Endodermal cell (in vitro differentiated cells): ENCODE data around the gene HS6ST1. TPM values are rescaled to one million over a fixed set of nuclear protein-coding genes. Genes with fewer than 3 reads are reported as not detected.

ENCODE experiments used
- DNase-seq: peaks from one replicate; pipeline ENCODE4 v3.0.0-alpha.2; 2017
- H3K27ac ChIP-seq: 2 replicates; pipeline ENCODE4 v1.5.1; 2013; ENCODE audit warnings: mild to moderate bottlenecking, low read depth, low read length, moderate library complexity
- H3K27me3 ChIP-seq: 2 replicates; pipeline ENCODE4 v1.6.1; 2013; ENCODE audit warnings: mild to moderate bottlenecking, low read length, moderate library complexity; ENCODE audit not compliant: insufficient read depth, control insufficient read depth, poor library complexity, severe bottlenecking
- H3K36me3 ChIP-seq: 2 replicates; pipeline ENCODE4 v1.7.0; 2013; ENCODE audit warnings: mild to moderate bottlenecking, low read length, moderate library complexity; ENCODE audit not compliant: control insufficient read depth, insufficient read depth
- H3K4me1 ChIP-seq: one replicate; pipeline ENCODE4 v1.7.0; 2013; ENCODE audit warnings: low read length; ENCODE audit not compliant: control insufficient read depth, insufficient read depth
- H3K4me3 ChIP-seq: 2 replicates; pipeline ENCODE4 v1.5.1; 2013; ENCODE audit warnings: mild to moderate bottlenecking, low read length, moderate library complexity
- H3K9ac ChIP-seq: 2 replicates; pipeline ENCODE4 v1.6.1; 2013; ENCODE audit warnings: mild to moderate bottlenecking, low read length, moderate library complexity; ENCODE audit not compliant: poor library complexity, severe bottlenecking; ENCODE audit errors: extremely low read depth
- H3K9me3 ChIP-seq: 2 replicates; pipeline ENCODE4 v1.6.1; 2013; ENCODE audit warnings: mild to moderate bottlenecking, low read length, moderate library complexity; ENCODE audit not compliant: control insufficient read depth
- H3K27ac Mint-ChIP-seq: 2 replicates; pipeline ENCODE4 v1.8.0; 2020; ENCODE audit warnings: mixed read lengths
- H3K27me3 Mint-ChIP-seq: 2 replicates; pipeline ENCODE4 v1.8.0; 2021; ENCODE audit warnings: mild to moderate bottlenecking, mixed read lengths; ENCODE audit not compliant: insufficient read depth
- H3K36me3 Mint-ChIP-seq: 2 replicates; pipeline ENCODE4 v1.8.0; 2020; ENCODE audit warnings: low read depth, mixed read lengths
- H3K4me1 Mint-ChIP-seq: 2 replicates; pipeline ENCODE4 v1.8.0; 2020; ENCODE audit warnings: mixed read lengths
- H3K4me3 Mint-ChIP-seq: 2 replicates; pipeline ENCODE4 v1.8.0; 2020; ENCODE audit warnings: mild to moderate bottlenecking, moderate library complexity, mixed read lengths
- H3K9me3 Mint-ChIP-seq: 2 replicates; pipeline ENCODE4 v1.8.0; 2020; ENCODE audit warnings: mild to moderate bottlenecking, mixed read lengths
- CTCF ChIP-seq: fragments of 200-600 bp; sonication (generic); conservative IDR thresholded peaks from 2 replicates; pipeline ENCODE4 v1.5.0; 2021; ENCODE audit warnings: antibody characterized with exemption, mild to moderate bottlenecking
- WGBS, 2 experiments: methylation state at CpG; one replicate each; pipeline versions ENCODE4 v1.1.5 to v1.1.7; 2013; ENCODE audit warnings: missing lambda C conversion rate in 2 of 2, mixed read lengths in 1 of 2; ENCODE audit not compliant: insufficient coverage in 1 of 2, insufficient read length in 1 of 2; 5-methylcytosine and 5-hydroxymethylcytosine counted together
- total RNA-seq, 2 donors: library from RNA; stranded (reverse); fragmentation: NEBNext Ultra II Directional in 1 of 2; extraction: Animal tissue kit (Norgen Biotek cat#: 25700) in 1 of 2; gene quantifications; 2 replicates in 1 of 2; 3 replicates in 1 of 2; pipeline ENCODE4 v1.2.1, GENCODE V29; 2021

Gene HS6ST1
- total RNA-seq, 2 donors from 2014 or later: 93.0 to 106 TPM

DNA sequence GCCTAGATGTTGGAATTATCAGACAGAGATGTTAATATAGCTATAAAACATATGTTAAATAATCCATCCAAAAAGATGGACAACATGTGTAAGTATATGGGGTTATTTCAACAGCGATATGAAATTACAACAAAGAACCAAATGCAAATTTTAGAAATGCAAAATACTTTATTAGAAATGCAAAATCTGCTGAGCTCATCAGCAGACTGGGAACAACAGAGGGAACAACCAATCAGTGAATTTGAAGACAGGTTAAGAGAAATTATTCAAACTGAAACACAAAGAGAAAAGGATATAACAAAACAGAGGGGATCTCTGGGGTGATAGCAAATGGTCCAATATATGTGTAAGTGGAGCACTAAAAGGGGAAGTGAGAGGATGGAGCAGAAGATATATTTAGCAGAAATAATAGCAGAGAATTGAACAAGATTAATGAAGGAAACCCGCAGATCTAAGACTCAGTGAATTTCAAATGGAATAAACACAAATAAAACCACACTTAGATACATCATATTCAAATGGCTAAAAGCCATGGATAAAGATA, 13.5 kb upstream of the HS6ST1 start:
- no peak for DNase-seq
- Mint-ChIP-seq H3K36me3 (peaks cover 3% of the 10 kb centered on the region), H3K4me3 (no peak overlapping the region), H3K9me3 (peaks cover 41% of the 10 kb centered on the region), H3K4me1 (no peaks in the 10 kb centered on the region), H3K27me3 (no peaks in the 10 kb centered on the region), H3K27ac (no peak overlapping the region)
- TF ChIP-seq CTCF: no peak
- Histone ChIP-seq H3K27ac (no peak overlapping the region), H3K4me1 (no peaks in the 10 kb centered on the region), H3K36me3 (no peaks in the 10 kb centered on the region), H3K27me3 (no peaks in the 10 kb centered on the region), H3K9me3 (peaks cover 22% of the 10 kb centered on the region), H3K9ac (no peak overlapping the region), H3K4me3 (peak overlapping the region; percentile 21)
- 88% methylated on average over 2 of the region's 2 CpGs; no CpG with 5 or more reads in 1 of the 2 experiments for WGBS, 2 experiments

DNA sequence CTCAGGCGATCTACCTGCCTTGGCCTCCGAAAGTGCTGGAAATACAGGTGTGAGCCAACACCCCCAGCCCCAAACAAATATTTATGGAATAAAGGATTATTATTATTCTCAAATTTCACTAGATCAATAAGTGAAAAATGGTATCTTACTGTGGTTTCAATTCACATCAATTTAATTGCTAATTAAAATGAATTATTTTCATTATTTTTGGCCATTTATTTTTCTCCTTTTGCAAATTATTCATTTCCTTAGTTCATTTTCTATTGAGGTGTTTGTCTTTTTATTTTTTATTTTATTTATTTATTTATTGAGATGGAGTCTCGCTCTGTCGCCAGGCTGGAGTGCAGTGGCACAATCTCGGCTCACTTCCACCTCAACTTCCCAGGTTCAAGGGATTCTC, 11.9 kb upstream of the HS6ST1 start:
- Mint-ChIP-seq H3K4me1 (no peaks in the 10 kb centered on the region), H3K4me3 (no peak overlapping the region), H3K27me3 (no peaks in the 10 kb centered on the region), H3K9me3 (peaks cover 28% of the 10 kb centered on the region), H3K27ac (no peak overlapping the region), H3K36me3 (peaks cover 3% of the 10 kb centered on the region)
- H3K27me3 ChIP-seq: no peaks in the 10 kb centered on the region
- no peaks in the 10 kb centered on the region for H3K4me1 ChIP-seq
- WGBS, 2 experiments: 89% methylated on average over 5 of the region's 5 CpGs; no CpG with 5 or more reads in 1 of the 2 experiments
- no peak overlapping the region for H3K27ac ChIP-seq
- H3K4me3 ChIP-seq: no peak overlapping the region
- H3K9ac ChIP-seq: no peak overlapping the region
- peaks cover 17% of the 10 kb centered on the region for H3K9me3 ChIP-seq
- H3K36me3 ChIP-seq: no peaks in the 10 kb centered on the region
- TF ChIP-seq CTCF: no peak
- no peak for DNase-seq

DNA sequence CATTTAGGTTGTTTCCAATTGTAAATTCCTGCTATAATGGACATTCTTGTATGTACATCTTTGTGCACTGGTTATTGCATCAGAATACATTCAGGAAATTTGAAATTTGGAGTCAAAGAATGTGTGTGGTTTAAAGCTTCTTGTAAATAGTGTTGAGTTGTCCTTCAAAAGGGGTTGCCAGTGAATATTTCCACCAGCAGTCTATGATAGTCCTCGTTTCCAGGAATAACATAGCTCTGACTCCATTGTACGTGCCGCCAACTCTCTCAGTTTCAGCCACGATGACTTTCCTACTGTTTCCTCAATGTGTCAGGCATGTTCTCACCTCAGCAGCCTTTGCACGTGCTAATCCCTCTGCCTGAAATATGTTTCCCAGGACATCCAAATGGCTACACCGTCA, 10.9 kb upstream of the HS6ST1 start:
- no peaks in the 10 kb centered on the region for H3K36me3 ChIP-seq
- Mint-ChIP-seq H3K36me3 (peaks cover 3% of the 10 kb centered on the region), H3K4me3 (no peak overlapping the region), H3K27ac (no peak overlapping the region), H3K4me1 (no peaks in the 10 kb centered on the region), H3K27me3 (no peaks in the 10 kb centered on the region), H3K9me3 (peaks cover 24% of the 10 kb centered on the region)
- H3K4me1 ChIP-seq: no peaks in the 10 kb centered on the region
- no peak overlapping the region for H3K4me3 ChIP-seq
- no peaks in the 10 kb centered on the region for H3K27me3 ChIP-seq
- TF ChIP-seq CTCF: no peak
- no peak overlapping the region for H3K9ac ChIP-seq
- 93 to 94% methylated on average over 6 of the region's 6 CpGs for WGBS, 2 experiments
- peaks cover 17% of the 10 kb centered on the region for H3K9me3 ChIP-seq
- H3K27ac ChIP-seq: no peak overlapping the region
- DNase-seq: peak; percentile 5
